Large intestine (tissue), 3 donors: ENCODE results near the gene HEY2. TPM values are rescaled to one million over a fixed set of nuclear protein-coding genes. Genes with fewer than 3 reads are reported as not detected.

ENCODE experiments used
- DNase-seq, 2 donors: peaks; one replicate each; pipeline versions ENCODE4 v3.0.0 to v3.0.0-alpha.2; 2013
- H3K27ac ChIP-seq: one replicate; pipeline ENCODE4 v1.5.1; 2013; ENCODE audit warnings: low read length
- H3K27me3 ChIP-seq: 2 replicates; pipeline ENCODE4 v1.6.1; 2013; ENCODE audit warnings: low read length; ENCODE audit not compliant: control insufficient read depth, insufficient read depth
- H3K36me3 ChIP-seq: 2 replicates; pipeline ENCODE4 v1.6.1; 2013; ENCODE audit warnings: low read length; ENCODE audit not compliant: control insufficient read depth, insufficient read depth
- H3K4me1 ChIP-seq: one replicate; pipeline ENCODE4 v1.6.1; 2013; ENCODE audit warnings: low read length; ENCODE audit not compliant: control insufficient read depth, insufficient read depth
- H3K4me3 ChIP-seq: one replicate; pipeline ENCODE4 v1.5.1; 2013; ENCODE audit warnings: low read length
- H3K9me3 ChIP-seq: one replicate; pipeline ENCODE4 v1.6.1; 2013; ENCODE audit warnings: mild to moderate bottlenecking, low read depth, low read length, moderate library complexity; ENCODE audit not compliant: control insufficient read depth
- WGBS: methylation state at CpG from one replicate; pipeline ENCODE4 v1.1.5; 2013; ENCODE audit warnings: low lambda C conversion rate; ENCODE audit not compliant: insufficient coverage; 5-methylcytosine and 5-hydroxymethylcytosine counted together
- polyA plus RNA-seq: library from polyadenylated mRNA; unstranded; fragments of 120-200 nt; gene quantifications from one replicate; pipeline ENCODE4 v1.2.1, GENCODE V29; 2013

The HEY2 gene
- polyA plus RNA-seq, 1 donor, result 1.8 TPM

DNA sequence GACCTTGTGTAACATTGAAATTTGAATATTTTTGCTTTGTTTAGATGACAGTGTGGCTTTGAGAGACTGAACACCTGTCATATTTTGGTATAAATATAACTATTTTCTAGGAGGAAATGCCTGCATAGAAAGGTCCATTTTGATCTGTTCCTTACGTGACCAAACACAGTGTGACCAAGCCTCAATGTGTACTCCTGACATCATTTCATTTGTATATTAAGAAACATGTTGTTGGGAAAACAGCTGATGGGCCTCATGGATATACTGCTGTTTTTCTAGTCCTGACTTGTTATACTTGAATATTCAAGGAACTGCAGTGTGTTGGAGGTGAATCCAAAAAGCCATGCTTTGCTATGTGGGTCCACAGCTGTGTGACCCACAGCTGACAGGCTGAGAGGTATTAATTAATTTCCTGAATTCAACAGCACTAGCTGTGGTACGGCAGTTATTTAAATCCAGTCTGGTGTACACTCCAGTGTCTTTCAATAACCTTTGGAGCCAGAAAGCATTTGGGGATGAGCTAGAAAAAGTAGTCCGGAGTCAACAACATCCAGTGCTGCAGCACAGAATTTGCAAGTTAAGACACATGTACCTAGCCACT is 60.2 kb downstream of the HEY2 start:
- no peaks in the 10 kb centered on the region for H3K36me3 ChIP-seq
- no CpG with 5 or more reads among the region's 3 CpGs for WGBS
- no peaks in the 10 kb centered on the region for H3K27me3 ChIP-seq
- peaks cover 51% of the 10 kb centered on the region for H3K4me1 ChIP-seq
- no peak for DNase-seq
- no peaks in the 10 kb centered on the region for H3K9me3 ChIP-seq
- H3K27ac ChIP-seq, result no peak overlapping the region
- H3K4me3 ChIP-seq, result no peak overlapping the region

GRCh38 chr6:125810445-125810844 is 61.0 kb downstream of the HEY2 start:
- Histone ChIP-seq H3K4me1 (peaks cover 53% of the 10 kb centered on the region), H3K27ac (peak overlapping the region; percentile 29), H3K9me3 (no peaks in the 10 kb centered on the region), H3K36me3 (no peaks in the 10 kb centered on the region), H3K27me3 (no peaks in the 10 kb centered on the region), H3K4me3 (no peak overlapping the region)
- no peak for DNase-seq
- 100% methylated on average over 1 of the region's 1 CpG for WGBS

Other genes starting within 250 kb of the HEY2 start
- gene NCOA7, start 41.3 kb downstream of the HEY2 start, polyA plus RNA-seq, result 78.7 TPM
- 31.5 TPM for gene HINT3, start 207.1 kb downstream of the HEY2 start, polyA plus RNA-seq
- 24.3 TPM for gene TRMT11, start 236.9 kb downstream of the HEY2 start, polyA plus RNA-seq